Medulla oblongata (tissue), 1 donor: ENCODE results near the gene CD2.

ENCODE experiments used
- DNase-seq: peaks from one replicate; pipeline ENCODE4 v3.0.0-alpha.2; 2015; ENCODE audit errors: extremely low spot score

CD2 gene

GRCh38 chr1:116777831-116778830, 23.9 kb downstream of the CD2 start:
- no peak for DNase-seq

- no peak for DNase-seq
Observed at GRCh38 chr1:116781034-116781433, 26.8 kb downstream of the CD2 start.

GRCh38 chr1:116785006-116785405, 30.8 kb downstream of the CD2 start:
- no peak for DNase-seq

GRCh38 chr1:116786049-116786448, 31.8 kb downstream of the CD2 start:
- DNase-seq = no peak

- no peak for DNase-seq
Observed at GRCh38 chr1:116791727-116792126, 37.5 kb downstream of the CD2 start.

GRCh38 chr1:116793357-116793935, 39.2 kb downstream of the CD2 start:
- no peak for DNase-seq

GRCh38 chr1:116794371-116794770, 40.1 kb downstream of the CD2 start:
- no peak for DNase-seq

- peak; percentile 53 for DNase-seq
Observed at GRCh38 chr1:116794804-116795481, 40.7 kb downstream of the CD2 start.

- DNase-seq = no peak
Observed at GRCh38 chr1:116795482-116795829, 41.2 kb downstream of the CD2 start.

GRCh38 chr1:116804736-116805135, 50.5 kb downstream of the CD2 start:
- no peak for DNase-seq

- no peak for DNase-seq
Observed at GRCh38 chr1:116805398-116805797, 51.2 kb downstream of the CD2 start.

GRCh38 chr1:116806245-116806644, 52.0 kb downstream of the CD2 start:
- DNase-seq = no peak

- no peak for DNase-seq
Observed at GRCh38 chr1:116806671-116807070, 52.4 kb downstream of the CD2 start.

- no peak for DNase-seq
Observed at GRCh38 chr1:116807394-116808199, 53.4 kb downstream of the CD2 start.

GRCh38 chr1:116808200-116808847, 54.1 kb downstream of the CD2 start:
- DNase-seq = no peak

- DNase-seq = no peak
Observed at GRCh38 chr1:116808848-116809508, 54.7 kb downstream of the CD2 start.

GRCh38 chr1:116811321-116811720, 57.1 kb downstream of the CD2 start:
- no peak for DNase-seq

GRCh38 chr1:116814926-116815723, 60.9 kb downstream of the CD2 start:
- DNase-seq = no peak

GRCh38 chr1:116817582-116818064, 63.4 kb downstream of the CD2 start:
- DNase-seq = peak; percentile 47
